GM12878 (cell line): ENCODE results near the gene PHF8. TPM values are rescaled to one million over a fixed set of nuclear protein-coding genes. Genes with fewer than 3 reads are reported as not detected.

Experiments used
- ATAC-seq: fragments of 200-7000 bp; cut with Tn5 transposase; 3 replicates; pipeline ENCODE4 v1.9.1; 2020; ENCODE audit warnings: mild to moderate bottlenecking, moderate library complexity
- BruUV-seq: library from RNA; stranded (reverse); fragments of 400-500 nt; replicated peaks from 2 replicates; lab custom pipeline; 2021; lab: Mats Ljungman, UMichigan
- CTCF ChIA-PET: fragments of 300-600 bp; sonication (Branson Sonifier 250); formaldehyde crosslinking; extraction: SDS; loops from one replicate; lab custom pipeline; 2021; ENCODE audit warnings: inconsistent platforms; lab: Yijun Ruan, JAX
- POLR2A ChIA-PET: fragments of 350-600 bp; formaldehyde crosslinking; extraction: SDS; loops from one replicate; lab custom pipeline; 2021; ENCODE audit warnings: inconsistent platforms; lab: Charles Lee
- RAD21 ChIA-PET: fragments of 300-600 bp; sonication (Branson Sonifier 250); formaldehyde crosslinking; loops from one replicate; lab custom pipeline; 2023; ENCODE audit warnings: antibody characterized with exemption; ENCODE audit not compliant: unreplicated experiment; lab: Charles Lee
- SMC1A ChIA-PET: fragments of 300-600 bp; sonication (Branson Sonifier 250); formaldehyde crosslinking; loops from one replicate; lab custom pipeline; 2023; ENCODE audit not compliant: unreplicated experiment, uncharacterized antibody; lab: Charles Lee
- DNase-seq: peaks from one replicate; pipeline ENCODE4 v3.0.0-alpha.2; 2011; ENCODE audit warnings: low read depth, low spot score
- FAIRE-seq: peaks from 3 replicates; lab custom pipeline; 2011; peaks lifted over from hg19 to GRCh38; lab: Jason Lieb, UNC
- H2AFZ ChIP-seq: 2 replicates; pipeline ENCODE4 v1.6.0; 2011; ENCODE audit warnings: low read depth, low read length, control low read depth; ENCODE audit not compliant: control insufficient read depth
- H3K27ac ChIP-seq: 2 replicates; pipeline ENCODE4 v1.5.1; 2011; ENCODE audit warnings: control low read depth; ENCODE audit not compliant: control insufficient read depth, insufficient read depth
- H3K27me3 ChIP-seq, 2 experiments: replicated peaks in 1 of 2; 2 replicates each; pipeline versions ENCODE4 v1.6.0 to v1.6.1; 2011; ENCODE audit warnings: low read length in 1 of 2; ENCODE audit not compliant: control insufficient read depth in 2 of 2, insufficient read depth in 2 of 2
- H3K36me3 ChIP-seq, 2 experiments: 2 replicates each; pipeline ENCODE4 v1.5.1; 2011; ENCODE audit warnings: low read length in 1 of 2; ENCODE audit not compliant: control insufficient read depth in 2 of 2, insufficient read depth in 2 of 2
- H3K4me1 ChIP-seq: 2 replicates; pipeline ENCODE4 v1.6.1; 2011; ENCODE audit warnings: mild to moderate bottlenecking, low read length, moderate library complexity, mixed read lengths; ENCODE audit not compliant: control insufficient read depth, insufficient read depth
- H3K4me2 ChIP-seq: 2 replicates; pipeline ENCODE4 v1.6.0; 2011; ENCODE audit warnings: control low read depth; ENCODE audit not compliant: control insufficient read depth, insufficient read depth
- H3K4me3 ChIP-seq: fragments of 200-600 bp; sonication (generic); 2 replicates; pipeline ENCODE4 v1.5.1; 2016
- H3K79me2 ChIP-seq: 2 replicates; pipeline ENCODE4 v1.6.0; 2011; ENCODE audit warnings: low read length; ENCODE audit not compliant: control insufficient read depth, insufficient read depth
- H3K9ac ChIP-seq: 2 replicates; pipeline ENCODE4 v1.8.0; 2011; ENCODE audit warnings: low read length, control low read depth, mixed read lengths; ENCODE audit not compliant: control insufficient read depth, insufficient read depth
- H3K9me3 ChIP-seq: replicated peaks from 3 replicates; pipeline ENCODE4 v1.5.1; 2011; ENCODE audit warnings: mild to moderate bottlenecking, low read length; ENCODE audit not compliant: control insufficient read depth, insufficient read depth
- H4K20me1 ChIP-seq: 2 replicates; pipeline ENCODE4 v1.6.0; 2011; ENCODE audit not compliant: control insufficient read depth, insufficient read depth
- ATF3 ChIP-seq: IDR thresholded peaks from 2 replicates; pipeline ENCODE4 v1.6.1; 2011; ENCODE audit warnings: low read depth, mild to moderate bottlenecking, low read length, moderate library complexity, borderline replicate concordance; ENCODE audit errors: extremely low read depth
- CBFB ChIP-seq: IDR thresholded peaks from 2 replicates; pipeline ENCODE4 v1.6.1; 2016; ENCODE audit warnings: antibody characterized with exemption, low read depth
- CREM ChIP-seq: IDR thresholded peaks from 2 replicates; pipeline ENCODE4 v1.6.1; 2014; ENCODE audit warnings: antibody characterized with exemption, low read depth
- ETV6 ChIP-seq, 2 experiments: fragments of 450-650 bp in 1 of 2; IDR thresholded peaks in 1 of 2; conservative IDR thresholded peaks in 1 of 2; 2 replicates each; pipeline ENCODE4 v1.6.1; 2014; ENCODE audit warnings: antibody characterized with exemption in 1 of 2, borderline replicate concordance in 1 of 2, low read depth in 1 of 2, mild to moderate bottlenecking in 1 of 2, moderate library complexity in 1 of 2
- KDM1A ChIP-seq: fragments of 200-600 bp; sonication (generic); IDR thresholded peaks from 2 replicates; pipeline ENCODE4 v1.6.1; 2016; ENCODE audit warnings: borderline replicate concordance
- MTA3 ChIP-seq: IDR thresholded peaks from 2 replicates; pipeline ENCODE4 v1.6.1; 2012; ENCODE audit warnings: low read length, inconsistent platforms, borderline replicate concordance
- NFIC ChIP-seq: IDR thresholded peaks from 2 replicates; pipeline ENCODE4 v1.6.1; 2012; ENCODE audit warnings: low read depth, mild to moderate bottlenecking, inconsistent platforms, low read length, moderate library complexity
- NRF1 ChIP-seq: conservative IDR thresholded peaks from 2 replicates; pipeline ENCODE4 v1.6.1; 2011; ENCODE audit warnings: mild to moderate bottlenecking, low read depth, low read length, improper control_type of control experiment
- PAX8 ChIP-seq: fragments of 450-650 bp; IDR thresholded peaks from 2 replicates; pipeline ENCODE4 v1.6.1; 2017; ENCODE audit warnings: mild to moderate bottlenecking, moderate library complexity
- PBX3 ChIP-seq: IDR thresholded peaks from 2 replicates; pipeline ENCODE4 v1.6.1; 2011; ENCODE audit warnings: mild to moderate bottlenecking, low read depth, low read length, moderate library complexity; ENCODE audit not compliant: insufficient replicate concordance
- POLR2A ChIP-seq: IDR thresholded peaks from 2 replicates; pipeline ENCODE4 v1.6.1; 2011; ENCODE audit warnings: low read depth, mild to moderate bottlenecking, low read length
- RB1 ChIP-seq: fragments of 450-650 bp; formaldehyde crosslinking; IDR thresholded peaks from 2 replicates; pipeline ENCODE4 v1.6.1; 2017; ENCODE audit warnings: mild to moderate bottlenecking, borderline replicate concordance
- SP1 ChIP-seq: IDR thresholded peaks from one replicate; pipeline ENCODE4 v1.6.1; 2011; ENCODE audit warnings: low read depth, low read length
- ZNF384 ChIP-seq: IDR thresholded peaks from 2 replicates; pipeline ENCODE4 v1.6.1; 2012; ENCODE audit warnings: low read depth, mild to moderate bottlenecking, low read length, improper control_type of control experiment, borderline replicate concordance
- ZZZ3 ChIP-seq: IDR thresholded peaks from 2 replicates; pipeline ENCODE4 v1.6.1; 2011; ENCODE audit warnings: low read depth; ENCODE audit not compliant: control insufficient read depth, insufficient read length
- WGBS: methylation state at CpG from one replicate; pipeline ENCODE4 v1.1.6; 2016; ENCODE audit warnings: low lambda C conversion rate; ENCODE audit not compliant: insufficient replicate concordance, insufficient coverage; ENCODE audit errors: missing lambda C conversion rate; 5-methylcytosine and 5-hydroxymethylcytosine counted together
- in situ Hi-C: fragments of 300-500 bp; cut with MboI; formaldehyde crosslinking; loops from 9 replicates; pipeline ENCODE4 v1.14.3; 2018; ENCODE audit warnings: mixed read lengths
- intact Hi-C: fragments of 100-400 bp; cut with micrococcal nuclease; formaldehyde crosslinking; loops from one replicate; pipeline ENCODE4 v1.14.2; 2022; ENCODE audit not compliant: unreplicated experiment
- polyA plus RNA-seq, 11 experiments: library from polyadenylated mRNA; depleted of rRNA in 4 of 11; unstranded in 6 of 11; stranded (reverse) in 5 of 11; fragments of >200 nt; fragmentation: Nextera tagmentation in 4 of 11; fragmentation: Illumina TruSeq in 1 of 11; extraction: Ambion mirVana in 4 of 11; extraction: Trizol in 1 of 11; gene quantifications; 1 replicate in 1 of 11; 2 replicates in 10 of 11; pipeline versions ENCODE4 v1.2.1 to v1.2.3, GENCODE V29; 2011 to 2016; ENCODE audit warnings: inconsistent platforms in 2 of 11, missing spikeins in 2 of 11, low read depth in 1 of 11
- total RNA-seq, 4 experiments: library from RNA; depleted of rRNA in 3 of 4; stranded (reverse); fragments of >200 nt in 3 of 4; fragmentation: Illumina TruSeq in 1 of 4; extraction: Trizol in 1 of 4; gene quantifications; 2 replicates each; pipeline versions ENCODE4 v1.2.1 to v1.2.3, GENCODE V29; 2013 to 2021
- TF ChIP-seq, protein P1 (sequence below): fragments of 450-650 bp; IDR thresholded peaks from 2 replicates; pipeline ENCODE4 v1.6.1; 2016; ENCODE audit warnings: mild to moderate bottlenecking
- TF ChIP-seq, protein P2 (sequence below): fragments of 450-650 bp; IDR thresholded peaks from 2 replicates; pipeline ENCODE4 v1.6.1; 2017; ENCODE audit warnings: mild to moderate bottlenecking, low read depth, inconsistent platforms; ENCODE audit not compliant: poor library complexity, severe bottlenecking
- TF ChIP-seq, protein P3 (sequence below): IDR thresholded peaks from 2 replicates; pipeline ENCODE4 v1.6.1; 2011; ENCODE audit warnings: borderline replicate concordance, low read depth, mild to moderate bottlenecking, moderate library complexity, mixed read lengths, low read length; ENCODE audit not compliant: insufficient read depth; ENCODE audit errors: extremely low read length

PHF8 gene
- total and polyA plus RNA-seq, 10 of the 15 experiments (the other 5 are each of a cell fraction or from before 2014, with no cell fraction given), result 2.4 to 23.7 (median 12.7) TPM

DNA sequence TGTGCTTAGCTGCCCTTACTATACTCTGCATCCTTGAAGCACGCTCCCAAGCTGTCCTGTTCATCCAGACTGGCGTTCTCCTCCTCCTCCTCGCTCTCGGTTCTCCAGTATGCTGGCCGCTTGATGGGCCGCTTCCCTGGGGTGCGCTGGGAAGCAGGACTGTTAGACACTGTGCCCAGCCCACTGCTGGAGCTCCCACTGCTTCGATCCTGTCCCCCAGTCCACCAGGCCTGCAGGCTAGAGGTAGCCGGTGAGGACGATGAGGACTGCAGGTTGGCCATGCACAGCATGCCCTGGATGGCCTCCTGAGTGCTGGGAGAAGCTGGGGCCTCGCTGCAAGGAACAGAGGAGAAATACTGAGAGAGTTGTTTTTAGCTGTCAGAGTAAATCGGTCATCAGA lies 59.4 kb downstream of the PHF8 start:
- Histone ChIP-seq H3K36me3 (no peaks in the 10 kb centered on the region; a peak in 1 of 4 replicates), H3K27me3 (no peaks in the 10 kb centered on the region), H3K9ac (no peak overlapping the region), H3K79me2 (no peaks in the 10 kb centered on the region), H2AFZ (no peak overlapping the region), H3K4me1 (no peaks in the 10 kb centered on the region), H3K27ac (no peak overlapping the region), H3K4me3 (no peak overlapping the region), H4K20me1 (no peaks in the 10 kb centered on the region), H3K9me3 (no peaks in the 10 kb centered on the region), H3K4me2 (no peak overlapping the region)
- FAIRE-seq (no peak), DNase-seq (no peak), ATAC-seq (no peak)
- RAD21 ChIA-PET, result no interaction called here
- BruUV-seq, result no TSS peak
- POLR2A ChIA-PET, result no interaction called here
- 67% methylated on average over 12 of the region's 12 CpGs for WGBS
- intact Hi-C loops (no loop called here), in situ Hi-C loops (no loop called here)
- SMC1A ChIA-PET, result no interaction called here
- CTCF ChIA-PET, result interaction anchor here (0.5 kb wide), 1 partner anchor 17 kb away, joined by 5 read pairs; no protein-coding TSS in a partner anchor
- TF ChIP-seq PAX8 (no peak), CREM (no peak), NRF1 (no peak), ATF3 (no peak), ZZZ3 (no peak), ZNF384 (no peak), PBX3 (no peak), SP1 (no peak), CBFB (no peak), ETV6 (conservative IDR thresholded peaks at IDR 0.05 in 1 of 2, IDR thresholded peaks at IDR 0.05 in 1 of 2; ENCODE audit: borderline replicate concordance in 1 of 2, low read depth in 1 of 2) (no peak), RB1 (no peak), KDM1A (no peak), NFIC (no peak), POLR2A (no peak), MTA3 (no peak)
- TF ChIP-seq, protein P1, sequence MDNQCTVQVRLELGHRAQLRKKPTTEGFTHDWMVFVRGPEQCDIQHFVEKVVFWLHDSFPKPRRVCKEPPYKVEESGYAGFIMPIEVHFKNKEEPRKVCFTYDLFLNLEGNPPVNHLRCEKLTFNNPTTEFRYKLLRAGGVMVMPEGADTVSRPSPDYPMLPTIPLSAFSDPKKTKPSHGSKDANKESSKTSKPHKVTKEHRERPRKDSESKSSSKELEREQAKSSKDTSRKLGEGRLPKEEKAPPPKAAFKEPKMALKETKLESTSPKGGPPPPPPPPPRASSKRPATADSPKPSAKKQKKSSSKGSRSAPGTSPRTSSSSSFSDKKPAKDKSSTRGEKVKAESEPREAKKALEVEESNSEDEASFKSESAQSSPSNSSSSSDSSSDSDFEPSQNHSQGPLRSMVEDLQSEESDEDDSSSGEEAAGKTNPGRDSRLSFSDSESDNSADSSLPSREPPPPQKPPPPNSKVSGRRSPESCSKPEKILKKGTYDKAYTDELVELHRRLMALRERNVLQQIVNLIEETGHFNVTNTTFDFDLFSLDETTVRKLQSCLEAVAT, result no peak
- TF ChIP-seq, protein P2, sequence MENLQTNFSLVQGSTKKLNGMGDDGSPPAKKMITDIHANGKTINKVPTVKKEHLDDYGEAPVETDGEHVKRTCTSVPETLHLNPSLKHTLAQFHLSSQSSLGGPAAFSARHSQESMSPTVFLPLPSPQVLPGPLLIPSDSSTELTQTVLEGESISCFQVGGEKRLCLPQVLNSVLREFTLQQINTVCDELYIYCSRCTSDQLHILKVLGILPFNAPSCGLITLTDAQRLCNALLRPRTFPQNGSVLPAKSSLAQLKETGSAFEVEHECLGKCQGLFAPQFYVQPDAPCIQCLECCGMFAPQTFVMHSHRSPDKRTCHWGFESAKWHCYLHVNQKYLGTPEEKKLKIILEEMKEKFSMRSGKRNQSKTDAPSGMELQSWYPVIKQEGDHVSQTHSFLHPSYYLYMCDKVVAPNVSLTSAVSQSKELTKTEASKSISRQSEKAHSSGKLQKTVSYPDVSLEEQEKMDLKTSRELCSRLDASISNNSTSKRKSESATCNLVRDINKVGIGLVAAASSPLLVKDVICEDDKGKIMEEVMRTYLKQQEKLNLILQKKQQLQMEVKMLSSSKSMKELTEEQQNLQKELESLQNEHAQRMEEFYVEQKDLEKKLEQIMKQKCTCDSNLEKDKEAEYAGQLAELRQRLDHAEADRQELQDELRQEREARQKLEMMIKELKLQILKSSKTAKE, result no peak
- TF ChIP-seq, protein P3, sequence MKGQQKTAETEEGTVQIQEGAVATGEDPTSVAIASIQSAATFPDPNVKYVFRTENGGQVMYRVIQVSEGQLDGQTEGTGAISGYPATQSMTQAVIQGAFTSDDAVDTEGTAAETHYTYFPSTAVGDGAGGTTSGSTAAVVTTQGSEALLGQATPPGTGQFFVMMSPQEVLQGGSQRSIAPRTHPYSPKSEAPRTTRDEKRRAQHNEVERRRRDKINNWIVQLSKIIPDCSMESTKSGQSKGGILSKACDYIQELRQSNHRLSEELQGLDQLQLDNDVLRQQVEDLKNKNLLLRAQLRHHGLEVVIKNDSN, result no peak
